ENCODE results near the gene PDE9A.

Gene PDE9A

DNA sequence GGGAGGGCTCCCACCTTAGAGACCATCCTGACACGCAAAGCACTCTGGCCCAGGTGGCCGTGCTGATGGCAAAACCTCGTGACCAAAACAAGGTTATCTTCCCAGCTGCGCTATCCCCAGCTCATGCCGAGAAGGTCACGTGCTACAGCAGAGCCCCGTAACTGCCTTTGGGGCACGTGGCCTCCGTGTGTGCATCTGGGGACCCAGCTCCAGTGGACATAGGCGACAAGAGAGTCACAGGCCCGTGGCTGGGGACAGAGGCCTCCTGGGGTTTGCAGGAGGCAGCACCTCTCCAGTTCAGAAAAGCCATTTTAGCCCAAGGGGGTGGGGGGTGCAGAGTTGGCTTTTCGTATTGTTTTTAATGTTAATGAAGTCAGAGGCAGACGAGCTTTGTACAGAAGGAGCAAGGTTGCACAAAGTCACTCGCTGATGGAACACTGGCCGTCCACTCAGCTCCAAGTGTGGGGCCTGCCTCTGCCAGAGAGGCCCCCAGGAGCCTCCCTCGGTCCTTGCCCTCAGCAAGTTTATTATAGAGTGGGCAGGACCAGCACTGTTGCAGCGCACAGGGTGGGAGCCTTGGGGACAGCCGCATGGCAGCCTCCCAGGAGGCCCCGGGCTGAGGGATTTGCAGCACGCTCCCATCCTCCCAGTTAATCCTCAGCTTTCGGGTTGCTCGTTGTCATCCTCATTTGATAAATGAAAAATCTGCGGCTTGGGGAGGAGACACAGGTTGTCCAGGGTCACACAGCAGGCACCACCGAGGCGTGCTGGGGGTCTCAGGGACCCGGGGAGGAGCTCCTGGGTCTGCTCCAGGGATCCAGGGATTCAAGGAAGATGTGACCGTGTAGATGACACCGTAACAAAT is 8.0 kb upstream of the PDE9A start:
- H3K27me3 ChIP-seq (ENCODE audit: insufficient read depth, poor library complexity, severe bottlenecking), result no peaks in the 10 kb centered on the region
- H3K27ac ChIP-seq (replicated peaks), result no peak overlapping the region
- no peak for DNase-seq (ENCODE audit: low read depth in 1 of 2, low spot score in 1 of 2)
- no peak overlapping the region for H3K4me3 ChIP-seq (replicated peaks; ENCODE audit: insufficient read depth, low read length)
- TF ChIP-seq, protein P1, sequence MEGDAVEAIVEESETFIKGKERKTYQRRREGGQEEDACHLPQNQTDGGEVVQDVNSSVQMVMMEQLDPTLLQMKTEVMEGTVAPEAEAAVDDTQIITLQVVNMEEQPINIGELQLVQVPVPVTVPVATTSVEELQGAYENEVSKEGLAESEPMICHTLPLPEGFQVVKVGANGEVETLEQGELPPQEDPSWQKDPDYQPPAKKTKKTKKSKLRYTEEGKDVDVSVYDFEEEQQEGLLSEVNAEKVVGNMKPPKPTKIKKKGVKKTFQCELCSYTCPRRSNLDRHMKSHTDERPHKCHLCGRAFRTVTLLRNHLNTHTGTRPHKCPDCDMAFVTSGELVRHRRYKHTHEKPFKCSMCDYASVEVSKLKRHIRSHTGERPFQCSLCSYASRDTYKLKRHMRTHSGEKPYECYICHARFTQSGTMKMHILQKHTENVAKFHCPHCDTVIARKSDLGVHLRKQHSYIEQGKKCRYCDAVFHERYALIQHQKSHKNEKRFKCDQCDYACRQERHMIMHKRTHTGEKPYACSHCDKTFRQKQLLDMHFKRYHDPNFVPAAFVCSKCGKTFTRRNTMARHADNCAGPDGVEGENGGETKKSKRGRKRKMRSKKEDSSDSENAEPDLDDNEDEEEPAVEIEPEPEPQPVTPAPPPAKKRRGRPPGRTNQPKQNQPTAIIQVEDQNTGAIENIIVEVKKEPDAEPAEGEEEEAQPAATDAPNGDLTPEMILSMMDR (IDR thresholded peaks at IDR 0.05; ENCODE audit: insufficient read depth, low read length), result no peak
- no peak for TF ChIP-seq POLR2AphosphoS5 (IDR thresholded peaks at IDR 0.05; ENCODE audit: low read depth)
- TF ChIP-seq, protein P2, sequence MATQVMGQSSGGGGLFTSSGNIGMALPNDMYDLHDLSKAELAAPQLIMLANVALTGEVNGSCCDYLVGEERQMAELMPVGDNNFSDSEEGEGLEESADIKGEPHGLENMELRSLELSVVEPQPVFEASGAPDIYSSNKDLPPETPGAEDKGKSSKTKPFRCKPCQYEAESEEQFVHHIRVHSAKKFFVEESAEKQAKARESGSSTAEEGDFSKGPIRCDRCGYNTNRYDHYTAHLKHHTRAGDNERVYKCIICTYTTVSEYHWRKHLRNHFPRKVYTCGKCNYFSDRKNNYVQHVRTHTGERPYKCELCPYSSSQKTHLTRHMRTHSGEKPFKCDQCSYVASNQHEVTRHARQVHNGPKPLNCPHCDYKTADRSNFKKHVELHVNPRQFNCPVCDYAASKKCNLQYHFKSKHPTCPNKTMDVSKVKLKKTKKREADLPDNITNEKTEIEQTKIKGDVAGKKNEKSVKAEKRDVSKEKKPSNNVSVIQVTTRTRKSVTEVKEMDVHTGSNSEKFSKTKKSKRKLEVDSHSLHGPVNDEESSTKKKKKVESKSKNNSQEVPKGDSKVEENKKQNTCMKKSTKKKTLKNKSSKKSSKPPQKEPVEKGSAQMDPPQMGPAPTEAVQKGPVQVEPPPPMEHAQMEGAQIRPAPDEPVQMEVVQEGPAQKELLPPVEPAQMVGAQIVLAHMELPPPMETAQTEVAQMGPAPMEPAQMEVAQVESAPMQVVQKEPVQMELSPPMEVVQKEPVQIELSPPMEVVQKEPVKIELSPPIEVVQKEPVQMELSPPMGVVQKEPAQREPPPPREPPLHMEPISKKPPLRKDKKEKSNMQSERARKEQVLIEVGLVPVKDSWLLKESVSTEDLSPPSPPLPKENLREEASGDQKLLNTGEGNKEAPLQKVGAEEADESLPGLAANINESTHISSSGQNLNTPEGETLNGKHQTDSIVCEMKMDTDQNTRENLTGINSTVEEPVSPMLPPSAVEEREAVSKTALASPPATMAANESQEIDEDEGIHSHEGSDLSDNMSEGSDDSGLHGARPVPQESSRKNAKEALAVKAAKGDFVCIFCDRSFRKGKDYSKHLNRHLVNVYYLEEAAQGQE (IDR thresholded peaks at IDR 0.05; ENCODE audit: insufficient replicate concordance, low read depth), result no peak
- no peak for TF ChIP-seq SPI1 (IDR thresholded peaks at IDR 0.05; ENCODE audit: borderline replicate concordance, low read depth)
- no peak for TF ChIP-seq GABPA (IDR thresholded peaks at IDR 0.05; ENCODE audit: low read depth)

DNA sequence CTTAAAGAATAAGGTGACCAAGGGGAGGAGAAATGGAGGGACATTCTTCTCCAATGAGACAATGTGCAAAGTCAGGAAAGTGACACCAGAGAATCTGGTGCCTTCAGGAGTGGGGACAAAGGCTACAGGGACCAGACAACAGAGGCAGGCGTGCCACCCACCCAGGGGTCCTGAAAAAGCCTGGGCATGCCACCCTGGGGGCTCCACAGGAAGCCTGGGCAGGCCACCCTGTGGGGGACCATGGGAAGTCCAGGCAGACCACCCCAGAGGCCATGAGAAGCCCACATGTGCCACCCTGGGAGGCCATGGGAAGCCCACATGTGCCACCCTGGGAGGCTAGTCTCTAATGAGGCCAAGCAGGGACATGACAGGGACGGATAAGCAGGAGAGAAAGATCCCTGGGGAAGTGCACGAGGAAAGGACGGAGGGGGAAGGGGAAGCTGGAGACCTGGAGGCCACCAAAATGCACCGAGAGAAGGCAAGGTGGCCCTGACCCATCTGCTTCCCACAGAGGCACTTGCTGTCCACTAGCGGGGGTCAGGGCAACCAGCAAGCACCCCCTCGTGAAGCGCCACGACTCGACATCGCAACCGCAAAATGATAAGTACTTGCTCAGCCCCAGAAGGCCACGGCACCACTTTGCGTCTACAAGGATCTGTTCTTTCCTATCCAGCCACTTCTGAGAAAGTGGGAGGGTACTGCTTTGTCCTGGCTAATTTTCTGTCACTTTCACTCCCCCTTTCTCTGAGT is 7.2 kb upstream of the PDE9A start:
- TF ChIP-seq, protein P1 (IDR thresholded peaks at IDR 0.05; ENCODE audit: insufficient read depth, low read length), result no peak
- TF ChIP-seq, protein P2 (IDR thresholded peaks at IDR 0.05; ENCODE audit: insufficient replicate concordance, low read depth), result no peak
- TF ChIP-seq GABPA (IDR thresholded peaks at IDR 0.05; ENCODE audit: low read depth) (no peak), SPI1 (IDR thresholded peaks at IDR 0.05; ENCODE audit: borderline replicate concordance, low read depth) (no peak), POLR2AphosphoS5 (IDR thresholded peaks at IDR 0.05; ENCODE audit: low read depth) (no peak)
- H3K27me3 ChIP-seq (ENCODE audit: insufficient read depth, poor library complexity, severe bottlenecking), result no peaks in the 10 kb centered on the region
- no peak overlapping the region for H3K4me3 ChIP-seq (replicated peaks; ENCODE audit: insufficient read depth, low read length)
- DNase-seq (ENCODE audit: low read depth in 1 of 2, low spot score in 1 of 2), result no peak
- no peak overlapping the region for H3K27ac ChIP-seq (replicated peaks)

DNA sequence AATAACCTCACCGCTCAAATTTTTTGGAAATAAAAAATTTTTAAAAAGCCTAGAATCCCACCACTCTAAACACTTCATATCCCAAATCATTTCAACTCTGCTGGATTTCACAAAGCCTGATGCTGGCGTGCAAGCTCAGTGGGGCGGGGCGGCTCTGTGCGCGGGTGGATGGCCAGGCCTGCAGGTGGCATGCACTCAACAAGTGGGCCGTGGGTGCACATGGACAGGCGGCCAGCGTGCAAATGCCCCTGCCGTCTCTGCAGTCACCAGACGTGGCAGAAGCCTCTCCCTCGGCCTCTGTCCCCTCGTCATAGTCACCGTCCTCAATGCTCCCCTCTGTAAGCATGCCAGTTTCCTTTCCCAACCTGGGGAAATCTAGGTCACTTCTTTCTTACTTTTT is 6.6 kb upstream of the PDE9A start:
- DNase-seq (ENCODE audit: low read depth in 1 of 2, low spot score in 1 of 2), result no peak
- TF ChIP-seq POLR2AphosphoS5 (IDR thresholded peaks at IDR 0.05; ENCODE audit: low read depth) (no peak), SPI1 (IDR thresholded peaks at IDR 0.05; ENCODE audit: borderline replicate concordance, low read depth) (no peak), GABPA (IDR thresholded peaks at IDR 0.05; ENCODE audit: low read depth) (no peak)
- TF ChIP-seq, protein P2 (IDR thresholded peaks at IDR 0.05; ENCODE audit: insufficient replicate concordance, low read depth), result no peak
- TF ChIP-seq, protein P1 (IDR thresholded peaks at IDR 0.05; ENCODE audit: insufficient read depth, low read length), result no peak
- H3K27ac ChIP-seq (replicated peaks), result no peak overlapping the region
- peaks cover 6% of the 10 kb centered on the region for H3K27me3 ChIP-seq (ENCODE audit: insufficient read depth, poor library complexity, severe bottlenecking)
- no peak overlapping the region for H3K4me3 ChIP-seq (replicated peaks; ENCODE audit: insufficient read depth, low read length)
